Loucy (cell line): Measurements from ENCODE around the gene RPP40.

Experiments used
- H2AFZ ChIP-seq: fragments of 200-600 bp; sonication (generic); 2 replicates; pipeline ENCODE4 v1.6.0; 2016; ENCODE audit warnings: antibody characterized with exemption, mild to moderate bottlenecking, low read length, moderate library complexity
- H3F3A ChIP-seq: fragments of 200-600 bp; 2 replicates; pipeline ENCODE4 v1.6.0; 2016; ENCODE audit warnings: antibody characterized with exemption, low read depth, mild to moderate bottlenecking
- H3K27me3 ChIP-seq: fragments of 200-600 bp; sonication (generic); 2 replicates; pipeline ENCODE4 v1.6.1; 2014; ENCODE audit warnings: low read length, mild to moderate bottlenecking; ENCODE audit not compliant: insufficient read depth, poor library complexity, severe bottlenecking
- H3K36me3 ChIP-seq: fragments of 200-600 bp; sonication (generic); 2 replicates; pipeline ENCODE4 v1.6.1; 2016; ENCODE audit warnings: low read length; ENCODE audit not compliant: insufficient read depth
- H3K4me1 ChIP-seq: fragments of 200-600 bp; sonication (generic); 2 replicates; pipeline ENCODE4 v1.5.1; 2014; ENCODE audit warnings: low read length, mild to moderate bottlenecking; ENCODE audit not compliant: insufficient read depth, poor library complexity, severe bottlenecking
- H3K4me2 ChIP-seq: fragments of 200-600 bp; sonication (generic); 2 replicates; pipeline ENCODE4 v1.6.0; 2014; ENCODE audit warnings: antibody characterized with exemption, low read length, low read depth, mild to moderate bottlenecking; ENCODE audit not compliant: poor library complexity, severe bottlenecking
- H3K4me3 ChIP-seq: fragments of 200-600 bp; sonication (generic); 2 replicates; pipeline ENCODE4 v1.5.1; 2014; ENCODE audit warnings: low read length, mild to moderate bottlenecking, mixed read lengths; ENCODE audit not compliant: poor library complexity, severe bottlenecking
- H3K79me2 ChIP-seq: fragments of 200-600 bp; sonication (generic); 2 replicates; pipeline ENCODE4 v1.6.1; 2014; ENCODE audit warnings: low read length; ENCODE audit not compliant: insufficient read depth
- H3K9ac ChIP-seq: fragments of 200-600 bp; sonication (generic); 2 replicates; pipeline ENCODE4 v1.6.0; 2014; ENCODE audit warnings: mild to moderate bottlenecking, low read depth, low read length, moderate library complexity; ENCODE audit not compliant: poor library complexity, severe bottlenecking
- H3K9me2 ChIP-seq: fragments of 200-600 bp; sonication (generic); replicated peaks from 2 replicates; pipeline ENCODE4 v1.6.1; 2016; ENCODE audit warnings: low read depth, low read length, mixed read lengths
- H3K9me3 ChIP-seq: fragments of 200-600 bp; sonication (generic); 2 replicates; pipeline ENCODE4 v1.6.1; 2014; ENCODE audit warnings: mild to moderate bottlenecking, antibody characterized with exemption, low read length, low read depth; ENCODE audit not compliant: insufficient read depth
- H4K20me1 ChIP-seq: fragments of 200-600 bp; sonication (generic); 2 replicates; pipeline ENCODE4 v1.6.0; 2014; ENCODE audit warnings: antibody characterized with exemption, low read length, mild to moderate bottlenecking; ENCODE audit not compliant: insufficient read depth, poor library complexity, severe bottlenecking
- EZH2phosphoT487 ChIP-seq: fragments of 200-600 bp; IDR thresholded peaks from 2 replicates; pipeline ENCODE4 v1.6.1; 2018; ENCODE audit warnings: antibody characterized with exemption, mild to moderate bottlenecking, moderate library complexity, borderline replicate concordance
- TF ChIP-seq, protein P1 (sequence below): fragments of 200-600 bp; sonication (generic); conservative IDR thresholded peaks from 2 replicates; pipeline ENCODE4 v1.5.1; 2014; ENCODE audit warnings: mild to moderate bottlenecking, antibody characterized with exemption, low read length

Gene RPP40

DNA sequence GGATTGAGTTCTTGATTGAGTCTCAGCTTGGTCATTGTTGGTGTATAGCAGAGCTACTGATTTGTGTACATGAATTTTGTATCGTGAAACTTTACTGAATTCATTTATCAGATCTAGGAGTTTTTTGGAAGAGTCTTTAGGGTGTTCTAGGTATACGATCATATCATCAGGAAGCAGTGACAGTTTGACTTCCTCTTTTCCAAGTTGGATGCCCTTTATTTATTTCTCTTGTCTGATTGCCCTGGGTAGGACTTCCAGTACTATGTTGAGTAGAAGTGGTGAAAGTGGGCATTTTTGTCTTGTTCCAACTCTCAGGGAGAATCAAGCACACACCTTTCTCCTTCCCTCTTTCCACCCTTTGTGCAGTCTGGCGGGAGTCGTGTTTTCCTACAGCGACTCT lies 26.4 kb downstream of the RPP40 start:
- no peak overlapping the region for H3K4me3 ChIP-seq
- H3K36me3 ChIP-seq: no peaks in the 10 kb centered on the region
- H3K9me3 ChIP-seq: no peaks in the 10 kb centered on the region
- H3K4me1 ChIP-seq: no peaks in the 10 kb centered on the region
- H3K9me2 ChIP-seq: no peaks in the 10 kb centered on the region
- no peaks in the 10 kb centered on the region for H3F3A ChIP-seq
- H3K9ac ChIP-seq: no peak overlapping the region
- H2AFZ ChIP-seq: no peak overlapping the region
- no peak for TF ChIP-seq EZH2phosphoT487
- TF ChIP-seq, protein P1, sequence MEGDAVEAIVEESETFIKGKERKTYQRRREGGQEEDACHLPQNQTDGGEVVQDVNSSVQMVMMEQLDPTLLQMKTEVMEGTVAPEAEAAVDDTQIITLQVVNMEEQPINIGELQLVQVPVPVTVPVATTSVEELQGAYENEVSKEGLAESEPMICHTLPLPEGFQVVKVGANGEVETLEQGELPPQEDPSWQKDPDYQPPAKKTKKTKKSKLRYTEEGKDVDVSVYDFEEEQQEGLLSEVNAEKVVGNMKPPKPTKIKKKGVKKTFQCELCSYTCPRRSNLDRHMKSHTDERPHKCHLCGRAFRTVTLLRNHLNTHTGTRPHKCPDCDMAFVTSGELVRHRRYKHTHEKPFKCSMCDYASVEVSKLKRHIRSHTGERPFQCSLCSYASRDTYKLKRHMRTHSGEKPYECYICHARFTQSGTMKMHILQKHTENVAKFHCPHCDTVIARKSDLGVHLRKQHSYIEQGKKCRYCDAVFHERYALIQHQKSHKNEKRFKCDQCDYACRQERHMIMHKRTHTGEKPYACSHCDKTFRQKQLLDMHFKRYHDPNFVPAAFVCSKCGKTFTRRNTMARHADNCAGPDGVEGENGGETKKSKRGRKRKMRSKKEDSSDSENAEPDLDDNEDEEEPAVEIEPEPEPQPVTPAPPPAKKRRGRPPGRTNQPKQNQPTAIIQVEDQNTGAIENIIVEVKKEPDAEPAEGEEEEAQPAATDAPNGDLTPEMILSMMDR: no peak
- no peaks in the 10 kb centered on the region for H3K27me3 ChIP-seq
- no peaks in the 10 kb centered on the region for H4K20me1 ChIP-seq
- no peaks in the 10 kb centered on the region for H3K79me2 ChIP-seq
- no peak overlapping the region for H3K4me2 ChIP-seq

DNA sequence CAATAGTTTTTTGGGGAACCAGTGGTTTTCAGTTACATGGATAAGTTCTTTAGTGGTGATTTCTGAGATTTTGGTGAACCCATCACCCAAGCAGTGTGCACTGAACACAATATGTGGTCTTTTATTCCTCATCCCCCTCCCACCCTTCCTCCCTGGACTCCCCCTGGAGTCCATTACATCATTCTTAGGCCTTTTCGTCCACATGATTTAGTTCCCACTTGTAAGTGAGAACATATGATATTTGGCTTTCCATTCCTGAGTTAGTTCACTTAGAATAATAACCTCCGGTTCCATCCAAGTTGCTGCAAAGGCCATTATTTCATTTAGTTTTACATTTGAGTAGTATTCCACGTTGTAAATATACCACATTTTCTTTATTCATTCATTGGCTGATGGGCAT lies 28.3 kb downstream of the RPP40 start:
- Histone ChIP-seq H3K36me3 (no peaks in the 10 kb centered on the region), H3K4me3 (no peak overlapping the region), H3K9me2 (no peaks in the 10 kb centered on the region), H3K79me2 (no peaks in the 10 kb centered on the region), H2AFZ (no peak overlapping the region), H3K9ac (no peak overlapping the region), H4K20me1 (no peaks in the 10 kb centered on the region), H3K27me3 (no peaks in the 10 kb centered on the region), H3K9me3 (no peaks in the 10 kb centered on the region), H3F3A (no peaks in the 10 kb centered on the region), H3K4me1 (no peaks in the 10 kb centered on the region), H3K4me2 (no peak overlapping the region)
- no peak for TF ChIP-seq EZH2phosphoT487
- TF ChIP-seq, protein P1: no peak

DNA sequence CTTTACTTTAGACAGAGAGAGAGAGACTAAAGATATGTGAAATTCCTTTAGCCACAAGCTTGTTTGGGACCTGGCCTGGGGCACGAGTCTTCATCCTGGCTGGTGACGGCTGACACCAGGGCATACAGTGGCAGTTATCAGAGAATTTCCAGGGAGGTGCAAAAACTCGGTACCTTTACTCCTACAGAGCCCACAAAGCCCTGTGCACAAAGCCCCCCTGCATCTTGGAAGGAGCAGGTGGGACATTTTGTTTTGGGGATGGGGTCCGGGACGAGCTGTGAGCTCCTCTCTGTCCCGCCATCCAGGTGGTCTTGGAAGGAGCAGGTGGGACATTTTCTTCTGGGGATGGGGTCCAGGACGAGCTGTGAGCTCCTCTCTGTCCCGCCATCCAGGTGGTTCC lies 28.9 kb downstream of the RPP40 start:
- H3K9me2 ChIP-seq: no peaks in the 10 kb centered on the region
- no peak for TF ChIP-seq EZH2phosphoT487
- TF ChIP-seq, protein P1: no peak
- H4K20me1 ChIP-seq: no peaks in the 10 kb centered on the region
- H3F3A ChIP-seq: no peaks in the 10 kb centered on the region
- no peaks in the 10 kb centered on the region for H3K36me3 ChIP-seq
- H3K4me3 ChIP-seq: no peak overlapping the region
- no peak overlapping the region for H3K9ac ChIP-seq
- H3K4me2 ChIP-seq: no peak overlapping the region
- H3K9me3 ChIP-seq: no peaks in the 10 kb centered on the region
- no peaks in the 10 kb centered on the region for H3K27me3 ChIP-seq
- H3K79me2 ChIP-seq: no peaks in the 10 kb centered on the region
- H2AFZ ChIP-seq: no peak overlapping the region
- H3K4me1 ChIP-seq: no peaks in the 10 kb centered on the region
